MV-4-11 (cell line): ENCODE measurements around the gene NCLN.
"Not testable (repeated sequence)": the region's sequence is repeated elsewhere in the genome, so short reads cannot be mapped to it uniquely, and the experiment has no call there.

ENCODE experiments used
- DNase-seq: peaks from one replicate; lab custom pipeline; 2025; lab: John Stamatoyannopoulos, UW

Gene NCLN

GRCh38 chr19:3198901-3199700 is 13.4 kb downstream of the NCLN start:
- DNase-seq, result peak; percentile 36

- no peak for DNase-seq
Measured at GRCh38 chr19:3201072-3201700, 15.5 kb downstream of the NCLN start.

DNA sequence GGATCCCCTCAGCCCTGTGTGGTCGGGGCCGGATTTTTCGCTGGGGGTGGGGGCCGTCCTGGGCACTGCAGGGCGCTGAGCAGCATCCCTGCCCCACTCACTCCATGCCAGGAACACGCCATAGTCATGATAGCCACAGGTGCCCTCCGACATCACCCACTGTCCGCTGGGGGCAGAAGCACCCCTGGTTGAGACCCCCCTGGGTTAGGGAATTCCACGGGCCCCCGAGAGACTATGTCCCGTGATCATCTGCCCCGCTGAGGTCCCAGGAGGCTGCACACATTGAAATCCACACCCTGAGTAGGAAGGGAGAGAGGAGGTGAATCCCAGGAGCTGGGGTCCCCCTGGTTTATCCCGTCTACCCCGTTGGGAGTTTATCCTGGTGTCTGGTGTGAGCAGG is 16.2 kb downstream of the NCLN start:
- DNase-seq, result no peak

DNA sequence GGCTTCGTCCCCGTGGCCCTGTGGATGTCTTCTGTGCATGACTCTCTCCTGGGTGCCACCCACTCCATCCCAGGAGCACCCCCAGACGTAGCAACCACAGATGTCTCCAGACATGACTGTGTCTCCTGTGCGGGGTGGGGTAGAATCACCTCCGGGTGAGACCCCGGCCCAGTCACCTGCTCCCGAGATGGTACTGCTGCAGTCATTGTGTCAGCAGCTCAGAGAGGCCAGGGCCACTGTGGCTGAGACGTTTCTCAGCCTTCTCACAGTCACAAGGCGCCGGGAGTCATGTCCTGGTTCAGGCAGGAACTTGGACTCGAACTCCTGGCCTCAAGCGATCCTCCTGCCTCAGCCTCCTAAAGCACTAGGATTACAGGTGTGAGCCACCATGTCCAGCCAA is 16.6 kb downstream of the NCLN start:
- DNase-seq, result no peak

DNA sequence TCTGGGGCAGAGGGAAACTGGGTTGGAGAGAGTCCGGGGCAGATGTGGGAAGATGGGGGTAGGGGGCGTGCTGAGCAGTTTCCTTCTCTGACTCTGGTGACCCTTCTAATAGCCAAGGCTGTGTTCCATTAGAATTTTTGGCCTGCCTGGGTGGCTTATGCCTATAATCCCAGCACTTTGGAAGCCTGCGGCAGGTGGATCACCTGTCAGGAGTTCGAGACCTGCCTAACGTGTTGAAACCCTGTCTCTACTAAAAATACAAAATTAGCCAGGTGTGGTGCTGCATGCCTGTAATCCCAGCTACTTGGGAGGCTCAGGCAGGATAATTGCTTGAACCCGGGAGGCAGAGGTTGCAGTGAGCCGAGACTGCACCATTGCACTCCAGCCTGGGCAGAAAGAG is 17.2 kb downstream of the NCLN start:
- not testable (repeated sequence) for DNase-seq

DNA sequence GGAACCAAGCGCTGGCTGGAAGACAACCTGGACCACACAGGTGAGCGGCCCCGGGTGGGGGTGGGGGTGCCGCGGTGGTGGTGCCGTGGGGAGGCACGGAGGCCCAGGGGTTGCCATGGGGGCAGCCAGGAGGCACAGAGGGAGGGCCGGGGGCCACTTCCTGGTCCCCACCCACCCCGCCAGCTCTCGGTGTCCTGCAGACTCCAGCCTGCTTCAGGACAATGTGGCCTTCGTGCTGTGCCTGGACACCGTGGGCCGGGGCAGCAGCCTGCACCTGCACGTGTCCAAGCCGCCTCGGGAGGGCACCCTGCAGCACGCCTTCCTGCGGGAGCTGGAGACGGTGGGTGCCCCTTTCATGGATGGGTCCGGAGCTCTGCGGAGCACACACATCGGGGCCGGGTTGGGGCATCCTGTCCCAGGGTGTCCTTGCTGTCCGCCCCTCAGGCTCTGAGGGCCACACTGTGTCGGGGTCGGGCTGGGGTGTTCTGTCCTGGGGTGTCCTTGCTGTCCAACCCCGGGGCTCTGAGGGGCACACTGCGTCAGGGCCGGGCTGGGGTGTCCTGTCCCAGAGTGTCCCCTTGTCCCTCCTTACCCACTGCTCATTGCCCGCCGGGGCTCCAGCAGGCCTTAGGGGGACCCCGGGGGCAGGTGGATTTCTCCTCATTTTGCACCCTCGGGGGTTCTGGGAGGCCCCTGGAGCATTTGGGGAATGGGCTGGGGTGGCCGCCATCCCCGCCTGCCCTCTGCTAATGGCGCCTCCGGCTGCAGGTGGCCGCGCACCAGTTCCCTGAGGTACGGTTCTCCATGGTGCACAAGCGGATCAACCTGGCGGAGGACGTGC is 18.3 kb downstream of the NCLN start:
- no peak for DNase-seq

GRCh38 chr19:3204646-3205275 is 19.0 kb downstream of the NCLN start:
- DNase-seq, result no peak

GRCh38 chr19:3206216-3206953 is 20.7 kb downstream of the NCLN start:
- no peak for DNase-seq

- DNase-seq, result no peak
Measured at GRCh38 chr19:3207461-3208242, 21.9 kb downstream of the NCLN start.

- no peak for DNase-seq
Measured at GRCh38 chr19:3208317-3209207, 22.8 kb downstream of the NCLN start.

- DNase-seq, result peak; percentile 45
Measured at GRCh38 chr19:3210347-3211017, 24.8 kb downstream of the NCLN start.

- no peak for DNase-seq
Measured at GRCh38 chr19:3211191-3211590, 25.5 kb downstream of the NCLN start.

DNA sequence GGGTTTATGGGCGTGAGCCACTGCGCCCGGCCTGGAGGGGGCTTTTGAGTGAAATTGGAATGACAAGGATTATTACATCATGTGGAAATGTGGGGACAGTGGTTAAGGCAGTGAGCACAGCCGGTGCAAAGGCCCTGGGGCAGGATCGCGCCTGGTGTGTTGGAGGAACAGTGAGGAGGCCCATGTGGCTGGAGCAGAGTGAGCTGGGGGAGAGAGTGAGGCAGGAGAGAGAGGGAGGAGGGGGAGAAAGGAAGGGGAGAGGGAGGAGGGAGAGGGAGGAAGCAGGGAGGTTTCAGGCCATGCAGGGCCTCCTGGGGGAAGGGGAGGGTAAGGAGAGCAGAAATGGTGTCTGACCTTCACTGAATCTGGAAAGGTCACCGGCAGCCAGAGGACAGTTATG is 27.4 kb downstream of the NCLN start:
- no peak for DNase-seq

GRCh38 chr19:3216874-3217273 is 31.1 kb downstream of the NCLN start:
- DNase-seq, result no peak

DNA sequence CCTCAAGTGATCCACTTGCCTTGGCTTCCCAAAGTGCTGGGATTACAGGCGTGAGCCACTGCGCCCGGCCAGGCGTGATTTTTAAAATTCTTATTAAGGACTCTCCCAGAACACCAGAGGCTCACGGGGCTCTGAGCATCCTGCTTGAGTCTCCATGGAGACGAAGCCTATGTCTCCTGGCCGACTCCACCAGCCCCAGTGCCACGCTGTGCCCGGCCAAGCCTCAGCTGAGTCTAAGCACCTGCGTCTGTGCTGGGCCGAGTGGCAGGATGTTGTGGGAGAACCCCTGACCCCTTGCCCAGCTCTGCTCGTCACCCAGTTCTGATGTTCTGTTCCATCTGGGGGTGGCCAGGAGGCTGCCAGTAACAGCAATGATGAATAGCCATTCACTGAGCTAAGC is 34.8 kb downstream of the NCLN start:
- DNase-seq, result no peak

GRCh38 chr19:3221576-3221975 is 35.8 kb downstream of the NCLN start:
- DNase-seq, result not testable (repeated sequence)

- DNase-seq, result no peak
Measured at GRCh38 chr19:3222709-3223108, 37.0 kb downstream of the NCLN start.

- no peak for DNase-seq
Measured at GRCh38 chr19:3224346-3225168, 38.8 kb downstream of the NCLN start, which contains the start of gene CELF5. Gene CELF5, plus strand, starts transcription at chr19:3224661. Its CDS starts 79 bp downstream, at chr19:3224740.
